Mammary epithelial cell (primary cell): ENCODE measurements around the gene MAGOHB.

Experiments
- EZH2 ChIP-seq: IDR thresholded peaks from 2 replicates; pipeline ENCODE4 v1.6.1; 2012; ENCODE audit warnings: low read length, inconsistent platforms, borderline replicate concordance
- TF ChIP-seq, protein P1 (sequence below), 2 donors: IDR thresholded peaks in 1 of 2; conservative IDR thresholded peaks in 1 of 2; 2 replicates each; pipeline ENCODE4 v1.5.1; 2011 to 2012; ENCODE audit warnings: inconsistent platforms in 2 of 2, low read length in 2 of 2, mild to moderate bottlenecking in 2 of 2, control low read depth in 1 of 2, low read depth in 1 of 2; ENCODE audit not compliant: insufficient read depth in 1 of 2; ENCODE audit errors: extremely low read depth in 1 of 2

GRCh38 chr12:10638728-10639127 lies 25.3 kb upstream of the MAGOHB start:
- TF ChIP-seq, protein P1, sequence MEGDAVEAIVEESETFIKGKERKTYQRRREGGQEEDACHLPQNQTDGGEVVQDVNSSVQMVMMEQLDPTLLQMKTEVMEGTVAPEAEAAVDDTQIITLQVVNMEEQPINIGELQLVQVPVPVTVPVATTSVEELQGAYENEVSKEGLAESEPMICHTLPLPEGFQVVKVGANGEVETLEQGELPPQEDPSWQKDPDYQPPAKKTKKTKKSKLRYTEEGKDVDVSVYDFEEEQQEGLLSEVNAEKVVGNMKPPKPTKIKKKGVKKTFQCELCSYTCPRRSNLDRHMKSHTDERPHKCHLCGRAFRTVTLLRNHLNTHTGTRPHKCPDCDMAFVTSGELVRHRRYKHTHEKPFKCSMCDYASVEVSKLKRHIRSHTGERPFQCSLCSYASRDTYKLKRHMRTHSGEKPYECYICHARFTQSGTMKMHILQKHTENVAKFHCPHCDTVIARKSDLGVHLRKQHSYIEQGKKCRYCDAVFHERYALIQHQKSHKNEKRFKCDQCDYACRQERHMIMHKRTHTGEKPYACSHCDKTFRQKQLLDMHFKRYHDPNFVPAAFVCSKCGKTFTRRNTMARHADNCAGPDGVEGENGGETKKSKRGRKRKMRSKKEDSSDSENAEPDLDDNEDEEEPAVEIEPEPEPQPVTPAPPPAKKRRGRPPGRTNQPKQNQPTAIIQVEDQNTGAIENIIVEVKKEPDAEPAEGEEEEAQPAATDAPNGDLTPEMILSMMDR (conservative IDR thresholded peaks at IDR 0.05 in 1 of 2, IDR thresholded peaks at IDR 0.05 in 1 of 2; ENCODE audit: extremely low read depth in 1 of 2, insufficient read depth in 1 of 2, low read depth in 1 of 2, low read length in 2 of 2), result no peak
- no peak for TF ChIP-seq EZH2
